Measurements from ENCODE around the gene SHMT2.
"Not testable (repeated sequence)": the region's sequence is repeated elsewhere in the genome, so short reads cannot be mapped to it uniquely, and the experiment has no call there.

The SHMT2 gene

GRCh38 chr12:57263096-57263495 lies 33.6 kb downstream of the SHMT2 start:
- Histone ChIP-seq H3K27me3 (replicated peaks; ENCODE audit: control insufficient read depth, insufficient read depth, low read length, poor library complexity, severe bottlenecking) (no peaks in the 10 kb centered on the region), H3K27ac (ENCODE audit: insufficient read depth, low read length, poor library complexity, severe bottlenecking) (no peak overlapping the region), H3K4me3 (ENCODE audit: insufficient read depth, low read depth, low read length, poor library complexity, severe bottlenecking) (no peak overlapping the region), H3K4me1 (ENCODE audit: control insufficient read depth, insufficient read depth, low read length, poor library complexity, severe bottlenecking) (no peaks in the 10 kb centered on the region), H3K9me3 (ENCODE audit: control insufficient read depth, low read length) (no peaks in the 10 kb centered on the region), H3K36me3 (ENCODE audit: control insufficient read depth, insufficient read depth, low read length) (peaks cover 53% of the 10 kb centered on the region)
- DNase-seq = no peak

GRCh38 chr12:57266681-57267080 lies 37.2 kb downstream of the SHMT2 start:
- no peaks in the 10 kb centered on the region for H3K27me3 ChIP-seq (replicated peaks; ENCODE audit: control insufficient read depth, insufficient read depth, low read length, poor library complexity, severe bottlenecking)
- H3K27ac ChIP-seq (ENCODE audit: insufficient read depth, low read length, poor library complexity, severe bottlenecking) = no peak overlapping the region
- no peak for DNase-seq
- peaks cover 44% of the 10 kb centered on the region for H3K36me3 ChIP-seq (ENCODE audit: control insufficient read depth, insufficient read depth, low read length)
- no peaks in the 10 kb centered on the region for H3K9me3 ChIP-seq (ENCODE audit: control insufficient read depth, low read length)
- H3K4me3 ChIP-seq (ENCODE audit: insufficient read depth, low read depth, low read length, poor library complexity, severe bottlenecking) = no peak overlapping the region
- H3K4me1 ChIP-seq (ENCODE audit: control insufficient read depth, insufficient read depth, low read length, poor library complexity, severe bottlenecking) = no peaks in the 10 kb centered on the region

GRCh38 chr12:57268264-57268663 lies 38.8 kb downstream of the SHMT2 start:
- Histone ChIP-seq H3K27me3 (replicated peaks; ENCODE audit: control insufficient read depth, insufficient read depth, low read length, poor library complexity, severe bottlenecking) (no peaks in the 10 kb centered on the region), H3K4me1 (ENCODE audit: control insufficient read depth, insufficient read depth, low read length, poor library complexity, severe bottlenecking) (no peaks in the 10 kb centered on the region), H3K4me3 (ENCODE audit: insufficient read depth, low read depth, low read length, poor library complexity, severe bottlenecking) (no peak overlapping the region), H3K36me3 (ENCODE audit: control insufficient read depth, insufficient read depth, low read length) (peaks cover 48% of the 10 kb centered on the region), H3K9me3 (ENCODE audit: control insufficient read depth, low read length) (no peaks in the 10 kb centered on the region), H3K27ac (ENCODE audit: insufficient read depth, low read length, poor library complexity, severe bottlenecking) (no peak overlapping the region)
- DNase-seq = no peak

- H3K27ac ChIP-seq (ENCODE audit: insufficient read depth, low read length, poor library complexity, severe bottlenecking) = no peak overlapping the region
- DNase-seq = no peak
- H3K4me1 ChIP-seq (ENCODE audit: control insufficient read depth, insufficient read depth, low read length, poor library complexity, severe bottlenecking) = no peaks in the 10 kb centered on the region
- no peaks in the 10 kb centered on the region for H3K27me3 ChIP-seq (replicated peaks; ENCODE audit: control insufficient read depth, insufficient read depth, low read length, poor library complexity, severe bottlenecking)
- H3K4me3 ChIP-seq (ENCODE audit: insufficient read depth, low read depth, low read length, poor library complexity, severe bottlenecking) = no peak overlapping the region
- peaks cover 52% of the 10 kb centered on the region for H3K36me3 ChIP-seq (ENCODE audit: control insufficient read depth, insufficient read depth, low read length)
- no peaks in the 10 kb centered on the region for H3K9me3 ChIP-seq (ENCODE audit: control insufficient read depth, low read length)
Observed at GRCh38 chr12:57270966-57271470, 41.5 kb downstream of the SHMT2 start.

GRCh38 chr12:57272337-57273151 lies 43.0 kb downstream of the SHMT2 start:
- no peaks in the 10 kb centered on the region for H3K9me3 ChIP-seq (ENCODE audit: control insufficient read depth, low read length)
- no peaks in the 10 kb centered on the region for H3K4me1 ChIP-seq (ENCODE audit: control insufficient read depth, insufficient read depth, low read length, poor library complexity, severe bottlenecking)
- H3K27me3 ChIP-seq (replicated peaks; ENCODE audit: control insufficient read depth, insufficient read depth, low read length, poor library complexity, severe bottlenecking) = no peaks in the 10 kb centered on the region
- no peak overlapping the region for H3K27ac ChIP-seq (ENCODE audit: insufficient read depth, low read length, poor library complexity, severe bottlenecking)
- no peak for DNase-seq
- H3K4me3 ChIP-seq (ENCODE audit: insufficient read depth, low read depth, low read length, poor library complexity, severe bottlenecking) = no peak overlapping the region
- peaks cover 51% of the 10 kb centered on the region for H3K36me3 ChIP-seq (ENCODE audit: control insufficient read depth, insufficient read depth, low read length)

- Histone ChIP-seq H3K4me1 (ENCODE audit: control insufficient read depth, insufficient read depth, low read length, poor library complexity, severe bottlenecking) (no peaks in the 10 kb centered on the region), H3K27me3 (replicated peaks; ENCODE audit: control insufficient read depth, insufficient read depth, low read length, poor library complexity, severe bottlenecking) (no peaks in the 10 kb centered on the region), H3K36me3 (ENCODE audit: control insufficient read depth, insufficient read depth, low read length) (peaks cover 51% of the 10 kb centered on the region), H3K9me3 (ENCODE audit: control insufficient read depth, low read length) (no peaks in the 10 kb centered on the region), H3K27ac (ENCODE audit: insufficient read depth, low read length, poor library complexity, severe bottlenecking) (no peak overlapping the region), H3K4me3 (ENCODE audit: insufficient read depth, low read depth, low read length, poor library complexity, severe bottlenecking) (no peak overlapping the region)
- no peak for DNase-seq
Observed at GRCh38 chr12:57273516-57273915, 44.0 kb downstream of the SHMT2 start.

GRCh38 chr12:57276233-57276632 lies 46.7 kb downstream of the SHMT2 start:
- H3K9me3 ChIP-seq (ENCODE audit: control insufficient read depth, low read length); H3K27me3 ChIP-seq (replicated peaks; ENCODE audit: control insufficient read depth, insufficient read depth, low read length, poor library complexity, severe bottlenecking); DNase-seq; H3K4me3 ChIP-seq (ENCODE audit: insufficient read depth, low read depth, low read length, poor library complexity, severe bottlenecking); H3K27ac ChIP-seq (ENCODE audit: insufficient read depth, low read length, poor library complexity, severe bottlenecking): not testable (repeated sequence)
- Histone ChIP-seq H3K4me1 (ENCODE audit: control insufficient read depth, insufficient read depth, low read length, poor library complexity, severe bottlenecking) (peaks cover 12% of the 10 kb centered on the region), H3K36me3 (ENCODE audit: control insufficient read depth, insufficient read depth, low read length) (peaks cover 40% of the 10 kb centered on the region)

GRCh38 chr12:57276935-57277563 lies 47.5 kb downstream of the SHMT2 start:
- Histone ChIP-seq H3K27me3 (replicated peaks; ENCODE audit: control insufficient read depth, insufficient read depth, low read length, poor library complexity, severe bottlenecking) (no peaks in the 10 kb centered on the region), H3K9me3 (ENCODE audit: control insufficient read depth, low read length) (no peaks in the 10 kb centered on the region), H3K36me3 (ENCODE audit: control insufficient read depth, insufficient read depth, low read length) (peaks cover 40% of the 10 kb centered on the region), H3K27ac (ENCODE audit: insufficient read depth, low read length, poor library complexity, severe bottlenecking) (no peak overlapping the region), H3K4me1 (ENCODE audit: control insufficient read depth, insufficient read depth, low read length, poor library complexity, severe bottlenecking) (peaks cover 12% of the 10 kb centered on the region), H3K4me3 (ENCODE audit: insufficient read depth, low read depth, low read length, poor library complexity, severe bottlenecking) (no peak overlapping the region)
- no peak for DNase-seq

- no peaks in the 10 kb centered on the region for H3K27me3 ChIP-seq (replicated peaks; ENCODE audit: control insufficient read depth, insufficient read depth, low read length, poor library complexity, severe bottlenecking)
- H3K9me3 ChIP-seq (ENCODE audit: control insufficient read depth, low read length) = no peaks in the 10 kb centered on the region
- no peak overlapping the region for H3K4me3 ChIP-seq (ENCODE audit: insufficient read depth, low read depth, low read length, poor library complexity, severe bottlenecking)
- peaks cover 12% of the 10 kb centered on the region for H3K4me1 ChIP-seq (ENCODE audit: control insufficient read depth, insufficient read depth, low read length, poor library complexity, severe bottlenecking)
- no peak overlapping the region for H3K27ac ChIP-seq (ENCODE audit: insufficient read depth, low read length, poor library complexity, severe bottlenecking)
- no peak for DNase-seq
- peaks cover 40% of the 10 kb centered on the region for H3K36me3 ChIP-seq (ENCODE audit: control insufficient read depth, insufficient read depth, low read length)
Observed at GRCh38 chr12:57278465-57279381, 49.2 kb downstream of the SHMT2 start.

Measured in effector memory CD4-positive, alpha-beta T cell (primary cell).